GM18511 (cell line): Measurements from ENCODE around the gene FBXL17.

Source experiments
- ATAC-seq: cut with Tn5 transposase; IDR thresholded peaks from one replicate; pipeline ENCODE4 v1.9.1; 2021; ENCODE audit warnings: mild to moderate bottlenecking, moderate library complexity; ENCODE audit not compliant: unreplicated experiment

The FBXL17 gene

GRCh38 chr5:108255468-108255867, 126.4 kb downstream of the FBXL17 start:
- ATAC-seq, result no peak

- ATAC-seq, result no peak
Measured at GRCh38 chr5:108251350-108251749, 130.5 kb downstream of the FBXL17 start.

GRCh38 chr5:108249785-108250426, 132.0 kb downstream of the FBXL17 start:
- ATAC-seq, result no peak

- ATAC-seq, result no peak
Measured at GRCh38 chr5:108249095-108249784, 132.7 kb downstream of the FBXL17 start.

- no peak for ATAC-seq
Measured at GRCh38 chr5:108238936-108239887, 142.7 kb downstream of the FBXL17 start.

- ATAC-seq, result no peak
Measured at GRCh38 chr5:108238461-108238860, 143.4 kb downstream of the FBXL17 start.

- ATAC-seq, result no peak
Measured at GRCh38 chr5:108233617-108234155, 148.2 kb downstream of the FBXL17 start.

GRCh38 chr5:108232805-108233204, 149.1 kb downstream of the FBXL17 start:
- no peak for ATAC-seq

- ATAC-seq, result no peak
Measured at GRCh38 chr5:108222011-108222410, 159.9 kb downstream of the FBXL17 start.

- no peak for ATAC-seq
Measured at GRCh38 chr5:108220834-108221233, 161.1 kb downstream of the FBXL17 start.

GRCh38 chr5:108216890-108217289, 165.0 kb downstream of the FBXL17 start:
- no peak for ATAC-seq

GRCh38 chr5:108214857-108215256, 167.0 kb downstream of the FBXL17 start:
- no peak for ATAC-seq

GRCh38 chr5:108212775-108213346, 169.0 kb downstream of the FBXL17 start:
- ATAC-seq, result no peak

GRCh38 chr5:108206707-108207106, 175.2 kb downstream of the FBXL17 start:
- no peak for ATAC-seq

GRCh38 chr5:108201721-108202120, 180.2 kb downstream of the FBXL17 start:
- ATAC-seq, result no peak

- ATAC-seq, result no peak
Measured at GRCh38 chr5:108196276-108196675, 185.6 kb downstream of the FBXL17 start.

- ATAC-seq, result no peak
Measured at GRCh38 chr5:108193021-108193795, 188.7 kb downstream of the FBXL17 start.

- no peak for ATAC-seq
Measured at GRCh38 chr5:108184940-108185339, 197.0 kb downstream of the FBXL17 start.

GRCh38 chr5:108181975-108182374, 199.9 kb downstream of the FBXL17 start:
- ATAC-seq, result no peak

GRCh38 chr5:108174286-108174685, 207.6 kb downstream of the FBXL17 start:
- no peak for ATAC-seq
